GM10248 (cell line): ENCODE data around the gene PIP5K1B.

Experiments used
- CTCF ChIA-PET: fragments of 300-600 bp; sonication (Branson Sonifier 250); formaldehyde crosslinking; extraction: SDS; loops from one replicate; lab custom pipeline; 2021; ENCODE audit warnings: antibody characterized with exemption; lab: Yijun Ruan, JAX
- POLR2A ChIA-PET: fragments of 350-650 bp; sonication (Branson Sonifier 250); formaldehyde crosslinking; extraction: SDS; loops from one replicate; lab custom pipeline; 2020; ENCODE audit warnings: antibody characterized with exemption; lab: Yijun Ruan, JAX
- DNase-seq: peaks from one replicate; pipeline ENCODE4 v3.0.0; 2012; ENCODE audit errors: extremely low spot score
- CTCF ChIP-seq: IDR thresholded peaks from 2 replicates; pipeline ENCODE4 v1.5.1; 2012; ENCODE audit warnings: mild to moderate bottlenecking, low read depth; ENCODE audit errors: extremely low read depth, missing control alignments, control extremely low read depth

The PIP5K1B gene

GRCh38 chr9:68963416-68963815, 258.4 kb downstream of the PIP5K1B start:
- CTCF ChIA-PET: interaction anchor here (0.9 to 4.9 kb wide), 8 partner anchors 9 to 283 kb away, joined by 3 to 44 read pairs (median 12); no protein-coding TSS in a partner anchor
- DNase-seq: no peak
- POLR2A ChIA-PET: no interaction called here
- TF ChIP-seq CTCF: no peak

GRCh38 chr9:68964102-68964541, 259.1 kb downstream of the PIP5K1B start:
- TF ChIP-seq CTCF: no peak
- POLR2A ChIA-PET: interaction anchor here (1.9 kb wide), 1 partner anchor 11 kb away, joined by 9 read pairs; no protein-coding TSS in a partner anchor
- DNase-seq: no peak
- CTCF ChIA-PET: interaction anchor here (0.5 to 4.9 kb wide), 11 partner anchors 9 to 396 kb away, joined by 3 to 44 read pairs (median 4); no protein-coding TSS in a partner anchor

- DNase-seq: no peak
- POLR2A ChIA-PET: interaction anchor here (1.9 kb wide), 1 partner anchor 10 kb away, joined by 9 read pairs; no protein-coding TSS in a partner anchor
- TF ChIP-seq CTCF: no peak
- CTCF ChIA-PET: interaction anchor here (1.0 to 4.9 kb wide), 10 partner anchors 9 to 397 kb away, joined by 3 to 44 read pairs (median 4); no protein-coding TSS in a partner anchor
Observed at GRCh38 chr9:68964765-68965164, 259.7 kb downstream of the PIP5K1B start.

GRCh38 chr9:68966496-68966944, 261.5 kb downstream of the PIP5K1B start:
- peak; percentile 59 for DNase-seq
- CTCF ChIA-PET: interaction anchor here (1.0 to 2.9 kb wide), 5 partner anchors 9 to 30 kb away, joined by 4 to 14 read pairs (median 5); no protein-coding TSS in a partner anchor
- TF ChIP-seq CTCF: no peak
- POLR2A ChIA-PET: interaction anchor here (0.9 kb wide), 1 partner anchor 18 kb away, joined by 3 read pairs; no protein-coding TSS in a partner anchor

GRCh38 chr9:68967800-68968199, 262.8 kb downstream of the PIP5K1B start:
- DNase-seq: no peak
- CTCF ChIA-PET: interaction anchor here (0.9 to 2.9 kb wide), 10 partner anchors 10 to 123 kb away, joined by 3 to 14 read pairs (median 4); no protein-coding TSS in a partner anchor
- POLR2A ChIA-PET: no interaction called here
- TF ChIP-seq CTCF: no peak

- POLR2A ChIA-PET: no interaction called here
- no peak for TF ChIP-seq CTCF
- CTCF ChIA-PET: no interaction called here
- DNase-seq: no peak
Observed at GRCh38 chr9:68969538-68969937, 264.5 kb downstream of the PIP5K1B start.
